Upper lobe of right lung (tissue), 1 donor: Measurements from ENCODE around the gene GPR87. TPM values are rescaled to one million over a fixed set of nuclear protein-coding genes. Genes with fewer than 3 reads are reported as not detected.

Experiments used
- ATAC-seq: fragments of 200-7000 bp; cut with Tn5 transposase; one replicate; pipeline ENCODE4 v1.9.1; 2020; ENCODE audit warnings: mild to moderate bottlenecking, moderate library complexity
- DNase-seq: peaks from one replicate; pipeline ENCODE4 v3.0.0-alpha.2; 2020
- H3K27ac ChIP-seq: fragments of 200-600 bp; one replicate; pipeline ENCODE4 v1.8.0; 2022
- H3K27me3 ChIP-seq: fragments of 200-600 bp; one replicate; pipeline ENCODE4 v1.8.0; 2022; ENCODE audit warnings: mild to moderate bottlenecking
- H3K36me3 ChIP-seq: fragments of 200-600 bp; one replicate; pipeline ENCODE4 v1.8.0; 2022
- H3K4me1 ChIP-seq: fragments of 200-600 bp; one replicate; pipeline ENCODE4 v1.8.0; 2022
- H3K4me3 ChIP-seq: fragments of 200-600 bp; one replicate; pipeline ENCODE4 v1.8.0; 2022; ENCODE audit warnings: mild to moderate bottlenecking
- H3K9me3 ChIP-seq: fragments of 200-600 bp; one replicate; pipeline ENCODE4 v1.8.0; 2022
- CTCF ChIP-seq: fragments of 200-600 bp; IDR thresholded peaks from one replicate; pipeline ENCODE4 v1.8.0; 2022; ENCODE audit warnings: antibody characterized with exemption
- intact Hi-C: fragments of 100-400 bp; cut with DNase I; formaldehyde crosslinking; loops from one replicate; pipeline ENCODE4 v1.11.0; 2022
- total RNA-seq: library from RNA; stranded (reverse); fragmentation: NEBNext Ultra II Directional; extraction: Animal tissue kit (Norgen Biotek cat#: 25700); gene quantifications from one replicate; pipeline ENCODE4 v1.2.1, GENCODE V29; 2021
- donor health status: DM: no; HTN: yes; CAD: no; lungs with severe emphysema.

The GPR87 gene
- total RNA-seq, 1 donor from 2014 or later = 0.67 TPM

- Histone ChIP-seq H3K27ac (no peak overlapping the region), H3K36me3 (no peaks in the 10 kb centered on the region), H3K4me1 (no peaks in the 10 kb centered on the region), H3K4me3 (peak overlapping the region; percentile 0), H3K27me3 (no peaks in the 10 kb centered on the region), H3K9me3 (no peaks in the 10 kb centered on the region)
- peak; percentile 31 for ATAC-seq
- no peak for DNase-seq
- TF ChIP-seq CTCF = no peak
- intact Hi-C loops = no loop called here
These were observed 67.8 kb downstream of the GPR87 start for GRCh38 chr3:151248772-151249337.

Other genes with a start within 250 kb of the GPR87 start
- 0.69 TPM for gene MED12L, start 231.2 kb downstream of the GPR87 start, total RNA-seq
- gene GPR171, start 113.6 kb downstream of the GPR87 start, total RNA-seq = 3.2 TPM
- 7.2 TPM for gene P2RY14, start 38.3 kb downstream of the GPR87 start, total RNA-seq
- gene P2RY13, start 12.7 kb upstream of the GPR87 start, total RNA-seq = 8.2 TPM
- 3.1 TPM for gene P2RY12, start 67.9 kb upstream of the GPR87 start, total RNA-seq
- 32.4 TPM for gene IGSF10, start 144.2 kb upstream of the GPR87 start, total RNA-seq